HG02885 (cell line): ENCODE measurements around the gene RAB42.
"Not testable (repeated sequence)": the region's sequence is repeated elsewhere in the genome, so short reads cannot be mapped to it uniquely, and the experiment has no call there.

Experiments used
- ATAC-seq: cut with Tn5 transposase; IDR thresholded peaks from one replicate; pipeline ENCODE4 v1.9.1; 2021; ENCODE audit warnings: mild to moderate bottlenecking; ENCODE audit not compliant: unreplicated experiment, poor library complexity

RAB42 gene

DNA sequence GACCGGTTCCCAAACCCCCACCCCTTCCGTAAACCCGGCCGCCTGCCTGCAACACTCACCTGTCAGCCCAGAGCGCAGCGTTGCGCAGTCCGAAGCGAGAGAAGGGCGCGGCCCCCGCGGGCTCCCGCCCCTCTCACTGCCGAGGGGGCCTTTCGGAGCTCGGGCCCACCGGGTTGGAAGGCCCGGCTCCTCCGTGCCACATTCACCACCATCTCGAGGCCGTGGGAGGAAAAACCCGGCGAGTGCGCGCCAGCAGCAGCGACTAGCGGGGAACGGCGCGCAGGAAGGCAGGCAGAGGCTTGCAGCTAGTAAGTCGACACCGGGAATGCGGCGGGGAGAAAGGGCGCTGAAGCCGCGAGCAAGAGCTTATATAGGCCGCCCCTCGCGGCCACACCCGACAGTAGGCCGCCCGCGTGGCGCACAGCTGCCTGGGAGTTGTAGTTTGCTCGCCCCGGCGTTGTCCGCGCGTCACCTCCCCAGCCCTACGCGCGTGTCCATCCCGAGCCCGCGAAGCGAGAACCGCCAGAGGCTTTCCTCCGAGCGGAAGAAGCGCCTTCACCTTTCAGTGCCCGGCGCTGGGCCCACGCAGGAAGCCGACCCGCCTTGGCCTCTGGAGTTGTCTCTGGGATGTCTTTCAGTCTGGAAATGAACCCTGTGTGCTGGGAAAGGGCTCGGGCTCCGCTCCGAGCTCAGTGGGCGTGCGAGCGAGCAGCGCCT, 10.4 kb upstream of the RAB42 start:
- ATAC-seq = peak; percentile 83

DNA sequence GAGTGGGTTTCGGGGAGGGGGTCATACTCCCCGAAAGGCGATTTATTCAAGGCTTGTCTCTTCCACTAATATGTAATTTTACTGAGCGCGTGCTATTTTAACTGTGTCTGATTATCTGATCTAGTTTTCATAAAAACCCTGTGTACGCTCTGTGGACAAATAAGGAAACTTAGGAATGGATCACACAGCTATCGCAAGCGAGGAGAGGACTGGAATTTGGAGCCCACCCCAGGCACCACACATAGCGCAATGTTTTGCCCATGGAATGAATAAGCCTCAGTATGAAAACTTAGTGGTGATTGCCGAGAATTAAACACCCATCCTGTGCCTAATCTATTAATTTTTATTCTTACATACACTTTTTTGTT, 9.8 kb upstream of the RAB42 start:
- ATAC-seq = no peak

DNA sequence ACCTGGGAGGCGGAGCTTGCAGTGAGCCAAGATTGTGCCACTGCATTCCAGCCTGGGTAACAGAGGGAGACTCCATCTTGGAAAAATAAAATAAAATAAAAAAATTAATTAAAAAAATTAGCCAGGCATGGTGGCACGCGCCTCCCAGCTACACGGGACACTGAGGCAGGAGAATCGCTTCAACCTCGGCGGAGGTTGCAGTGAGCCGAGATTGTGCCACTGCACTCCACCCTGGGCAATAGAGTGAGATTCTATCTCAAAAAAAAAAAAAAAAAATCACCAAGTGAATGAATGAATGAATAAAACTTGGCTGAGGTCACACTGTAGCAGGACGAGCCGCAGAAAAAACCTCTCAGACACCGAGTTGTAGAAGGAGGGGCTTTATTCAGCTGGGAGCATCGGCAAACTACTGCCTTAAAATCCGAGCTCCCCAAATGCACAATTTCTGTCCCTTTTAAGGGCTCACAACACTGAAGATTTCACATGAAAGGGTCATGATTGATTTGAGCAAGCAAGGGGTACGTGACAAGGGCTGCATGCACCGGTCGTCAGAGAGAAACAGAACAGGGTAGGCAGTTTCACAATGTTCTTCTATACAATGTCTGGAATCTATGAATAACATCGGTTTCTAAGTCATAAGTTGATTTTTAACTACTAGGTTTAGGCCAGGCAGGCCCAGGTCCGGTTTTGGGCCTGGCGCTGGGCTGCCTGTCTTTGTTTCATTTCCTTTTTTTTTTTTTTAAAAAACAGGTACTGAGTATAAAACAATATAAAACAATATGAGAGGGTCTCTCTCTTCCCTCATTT, 5.3 kb upstream of the RAB42 start:
- ATAC-seq = not testable (repeated sequence)

GRCh38 chr1:28592321-28593071, 431 bp downstream of the RAB42 start:
- no peak for ATAC-seq

DNA sequence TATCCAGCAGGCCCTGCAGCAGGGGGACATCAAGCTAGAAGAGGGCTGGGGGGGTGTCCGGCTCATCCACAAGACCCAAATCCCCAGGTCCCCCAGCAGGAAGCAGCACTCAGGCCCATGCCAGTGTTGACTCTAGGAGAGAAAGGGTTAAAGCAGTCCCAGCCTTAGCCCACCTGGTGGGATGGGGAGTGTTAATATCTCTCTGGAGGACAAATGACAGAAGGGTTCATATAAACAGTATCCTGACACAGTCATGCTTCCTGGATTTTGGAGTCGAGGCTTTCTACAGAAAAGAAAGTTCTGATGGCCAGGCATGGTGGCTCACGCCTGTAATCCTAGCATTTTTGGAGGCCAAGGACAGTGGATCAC, 1.9 kb downstream of the RAB42 start:
- ATAC-seq = not testable (repeated sequence)

DNA sequence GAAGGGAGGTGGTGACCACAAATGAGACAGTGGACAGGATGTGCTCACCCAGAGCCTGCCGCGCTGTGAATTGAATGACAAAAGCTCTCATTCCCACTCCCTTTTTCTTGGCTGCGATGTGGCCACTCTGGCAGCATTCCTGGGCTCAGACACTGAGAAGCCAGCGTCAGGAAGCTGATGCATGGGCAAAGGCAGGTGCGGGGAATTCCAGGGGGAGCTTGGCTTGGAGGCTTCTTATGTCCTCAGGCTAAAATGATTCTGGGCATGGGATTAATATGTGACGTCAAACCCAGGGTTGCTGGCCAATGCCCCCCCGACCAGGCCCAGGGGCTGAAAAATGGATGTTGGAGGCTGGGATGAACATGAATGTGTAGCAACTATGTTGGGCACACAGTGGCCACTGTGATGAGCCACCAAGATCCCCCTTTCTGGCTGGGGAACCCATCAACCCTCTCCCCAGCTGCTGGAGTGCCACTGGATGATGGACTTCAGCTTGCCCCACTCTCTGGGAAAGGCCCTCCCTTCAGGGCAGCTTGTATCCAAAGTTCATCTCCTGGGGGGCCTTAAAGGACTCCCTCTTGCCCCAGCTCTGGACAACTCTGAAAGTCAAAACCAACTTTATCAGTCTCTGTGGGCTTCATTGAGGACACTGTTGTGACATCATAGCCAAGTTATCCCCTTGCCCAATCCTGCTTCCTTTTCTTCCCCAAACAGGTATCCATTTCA, 2.8 kb downstream of the RAB42 start:
- not testable (repeated sequence) for ATAC-seq

DNA sequence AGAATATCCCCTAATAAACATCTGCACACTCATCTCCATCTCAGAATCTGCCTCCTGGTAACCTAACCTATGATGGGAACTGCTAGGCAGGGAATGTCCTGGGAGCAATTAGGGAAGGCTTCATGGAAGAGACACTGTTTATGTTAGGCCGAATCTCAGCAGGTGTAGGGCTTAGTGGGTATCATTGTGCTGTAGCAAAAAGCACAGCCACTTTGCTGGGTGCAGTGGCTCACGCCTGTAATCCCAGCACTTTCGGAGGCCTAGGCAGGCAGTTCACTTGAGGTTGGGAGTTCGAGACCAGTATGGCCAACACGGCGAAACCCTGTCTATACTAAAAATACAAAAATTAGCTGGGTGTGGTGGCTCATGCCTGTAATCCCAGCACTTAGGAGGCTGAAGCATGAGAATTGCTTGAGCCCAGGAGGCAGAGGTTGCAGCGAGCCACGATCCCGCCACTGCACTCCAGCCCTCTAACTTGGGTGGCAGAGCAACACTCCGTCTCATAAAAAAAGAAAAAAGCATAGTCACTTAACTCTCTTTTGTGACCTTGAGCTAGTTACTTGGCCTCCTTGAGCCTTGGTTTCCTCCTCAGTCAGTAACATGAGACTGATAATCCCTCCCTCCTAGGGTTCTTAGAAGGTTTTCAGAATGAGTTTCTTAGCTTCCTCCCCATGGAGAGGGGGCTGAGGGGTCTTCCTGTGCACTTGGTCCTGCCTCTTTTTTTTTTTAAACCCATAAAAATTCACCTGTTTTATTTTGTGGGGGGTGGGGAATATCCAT, 3.5 kb downstream of the RAB42 start:
- no peak for ATAC-seq

DNA sequence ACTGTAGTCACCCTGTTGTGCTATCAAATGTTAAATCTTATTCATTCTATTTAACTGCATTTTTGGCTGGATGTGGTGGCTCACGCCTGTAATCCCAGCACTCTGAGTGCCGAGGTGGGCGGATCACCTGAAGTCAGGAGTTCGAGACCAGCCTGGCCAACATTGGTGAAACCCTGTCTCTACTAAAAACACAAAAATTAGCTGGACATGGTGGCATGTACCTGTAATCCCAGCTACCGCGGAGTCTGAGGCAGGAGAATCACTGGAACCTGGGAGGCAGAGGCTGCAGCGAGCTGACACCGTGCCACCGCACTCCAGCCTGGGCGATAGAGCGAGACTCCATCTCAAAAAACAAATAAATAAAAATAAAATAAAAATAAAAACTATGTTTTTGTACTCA, 4.2 kb downstream of the RAB42 start:
- ATAC-seq = not testable (repeated sequence)

DNA sequence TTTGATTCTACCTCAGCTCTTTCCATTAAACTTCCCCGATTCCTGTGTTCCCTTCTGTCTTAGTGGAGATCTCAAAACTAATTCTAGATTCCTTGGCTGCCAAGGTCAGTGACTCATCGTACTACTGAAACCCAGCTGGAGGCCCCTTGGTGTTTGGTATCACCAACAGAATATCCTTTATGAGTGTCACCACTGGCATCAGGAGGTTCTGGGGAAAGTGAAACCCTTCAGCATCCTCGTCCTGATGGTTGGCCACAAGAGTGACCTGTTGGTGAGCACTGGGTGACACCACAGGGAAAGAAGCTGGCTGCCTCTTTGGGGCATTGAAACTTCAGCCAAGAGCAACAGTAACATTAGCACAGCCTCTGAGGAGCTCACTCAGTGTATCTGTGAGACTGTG, 9.6 kb downstream of the RAB42 start:
- ATAC-seq = no peak

GRCh38 chr1:28602536-28603439, 10.7 kb downstream of the RAB42 start:
- ATAC-seq = no peak

DNA sequence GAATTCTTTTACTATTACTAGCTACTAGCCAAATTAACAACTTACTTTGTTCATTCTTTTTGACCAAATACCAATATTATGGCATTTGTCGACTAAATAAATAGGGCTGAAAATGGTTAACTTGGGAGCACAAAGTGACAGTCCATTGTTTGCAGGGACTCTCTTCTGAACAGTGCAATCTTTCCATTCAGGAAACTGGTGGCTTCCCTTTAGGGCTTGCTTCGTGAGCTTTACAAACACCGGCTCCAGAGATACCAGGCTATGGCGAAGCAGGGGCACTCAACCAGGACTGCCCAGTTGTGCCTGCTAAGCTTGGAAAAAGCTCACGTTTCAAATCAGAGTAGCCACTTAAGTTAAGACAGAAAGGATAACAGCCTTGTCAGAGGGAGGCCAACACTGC, 12.3 kb downstream of the RAB42 start:
- no peak for ATAC-seq

GRCh38 chr1:28604962-28605361, 12.9 kb downstream of the RAB42 start:
- ATAC-seq = no peak

DNA sequence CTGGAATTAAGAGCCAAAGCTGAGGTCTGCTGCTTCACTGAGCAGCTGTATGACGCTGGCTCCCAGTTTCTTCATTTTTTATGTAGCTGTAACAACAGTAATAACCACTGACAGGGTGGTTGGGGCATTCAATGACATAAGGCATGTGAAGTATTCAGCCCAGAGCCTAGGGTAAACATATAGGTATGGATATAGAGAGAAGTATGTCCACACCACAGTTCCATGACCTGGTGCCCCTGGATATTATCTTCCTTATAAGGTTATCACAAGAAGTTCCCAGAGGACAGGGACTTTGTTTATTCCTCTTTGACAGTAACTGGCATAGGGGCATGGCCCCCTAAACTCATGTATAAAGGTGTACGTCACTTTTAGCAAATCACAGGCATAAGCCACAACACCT, 14.7 kb downstream of the RAB42 start:
- no peak for ATAC-seq

DNA sequence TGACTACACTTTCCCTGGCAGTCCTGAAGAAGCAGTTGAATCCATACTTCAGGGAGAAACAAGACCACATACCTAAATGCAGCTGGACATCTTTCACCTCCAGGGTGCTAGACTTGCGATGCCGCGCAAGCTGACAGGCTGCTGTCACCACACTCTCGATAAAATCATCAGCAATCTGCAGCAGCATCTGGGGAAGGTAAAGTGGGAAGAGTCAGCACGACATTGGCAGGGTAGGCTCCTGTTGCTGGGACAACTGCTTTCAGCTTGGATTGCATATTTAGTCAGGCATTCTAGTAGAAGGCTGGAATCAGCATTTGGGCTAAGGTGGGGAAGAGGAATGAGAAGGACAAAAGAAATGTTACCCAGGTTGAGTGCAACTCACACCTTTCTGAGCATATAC, 21.1 kb downstream of the RAB42 start:
- no peak for ATAC-seq

DNA sequence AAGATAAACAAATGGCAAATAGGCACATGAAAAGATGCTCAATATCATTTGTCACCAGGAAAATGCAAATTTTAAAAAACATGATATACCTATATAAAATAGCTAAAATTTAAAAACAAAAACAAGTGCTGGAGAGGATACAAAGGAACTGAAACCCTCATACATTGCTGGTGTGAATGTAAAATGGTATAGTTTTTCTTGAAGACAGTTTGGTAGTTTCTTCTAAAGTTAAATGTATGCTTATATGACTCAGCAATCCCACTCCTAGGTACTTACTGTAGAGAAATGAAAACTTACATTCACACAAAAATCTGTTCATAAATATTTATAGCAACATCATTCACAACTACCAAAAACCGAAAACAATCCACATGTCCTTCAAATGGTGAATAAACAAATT, 39.6 kb downstream of the RAB42 start:
- no peak for ATAC-seq

GRCh38 chr1:28632560-28632959, 40.5 kb downstream of the RAB42 start:
- ATAC-seq = no peak

DNA sequence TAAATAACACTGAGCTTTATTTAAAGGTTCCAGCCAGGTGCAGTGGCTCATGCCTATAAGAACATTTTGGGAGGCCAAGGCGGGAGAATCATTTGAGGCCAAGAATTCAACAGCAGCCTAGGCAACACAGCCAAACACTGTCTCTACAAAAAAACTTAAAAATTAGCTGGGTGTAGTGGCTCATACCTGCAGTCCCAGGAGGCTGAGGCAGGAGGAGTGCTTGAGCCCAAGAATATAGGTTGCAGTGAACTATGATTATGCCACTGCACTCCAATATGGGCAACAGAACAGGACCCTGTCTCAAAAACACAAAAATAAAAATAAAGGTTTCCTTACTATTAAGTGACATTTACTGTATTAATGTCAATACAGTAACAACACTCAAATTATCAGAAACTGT, 48.7 kb downstream of the RAB42 start:
- ATAC-seq = no peak

DNA sequence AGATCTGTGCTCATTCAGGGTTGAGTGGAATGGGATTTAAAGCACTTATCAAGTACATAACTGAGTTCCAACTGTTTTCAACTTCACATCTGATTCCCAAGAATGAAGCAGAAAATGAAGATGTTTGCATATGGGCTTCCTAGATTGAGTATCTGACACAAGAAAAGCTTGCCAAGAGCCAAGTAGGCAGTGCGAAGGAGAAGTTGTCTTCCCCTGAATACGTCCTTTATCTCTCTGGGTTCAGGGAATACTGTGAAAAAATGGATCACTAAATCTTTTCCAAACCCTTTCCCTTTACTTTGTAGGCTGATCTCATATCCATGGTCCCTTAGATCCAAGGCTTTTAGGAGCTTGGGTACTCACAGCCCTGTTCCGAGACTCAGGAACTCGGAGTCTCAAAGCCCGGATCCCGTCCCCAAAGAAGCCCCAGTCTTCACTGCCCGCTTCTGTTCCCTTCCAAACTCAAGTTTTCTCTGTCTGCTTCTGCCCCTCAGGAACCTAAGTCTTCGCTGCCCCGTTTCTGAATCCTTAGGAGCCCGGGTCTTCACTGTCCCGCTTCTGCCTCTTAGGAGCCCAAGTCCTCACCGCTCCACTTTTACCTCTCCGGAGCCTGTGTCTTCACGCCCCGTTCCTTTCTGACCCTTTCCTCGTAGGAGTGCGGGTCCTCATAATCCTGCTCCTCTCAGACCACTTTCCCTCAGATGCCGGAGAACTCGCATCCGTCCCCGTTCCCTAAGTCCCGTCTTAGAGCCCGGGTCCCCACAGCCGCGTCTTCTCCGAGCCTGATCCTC, 50.2 kb downstream of the RAB42 start:
- peak; percentile 17 for ATAC-seq
